Keratinocyte (primary cell): ENCODE results near the gene SKIC2. TPM values are rescaled to one million over a fixed set of nuclear protein-coding genes. Genes with fewer than 3 reads are reported as not detected.

Experiments used
- DNase-seq: peaks from one replicate; pipeline ENCODE4 v3.0.0-alpha.2; 2011; ENCODE audit warnings: low read depth, missing footprints, low spot score
- FAIRE-seq: peaks from 2 replicates; lab custom pipeline; 2011; peaks lifted over from hg19 to GRCh38; lab: Jason Lieb, UNC
- H2AFZ ChIP-seq: 2 replicates; pipeline ENCODE4 v1.6.0; 2012; ENCODE audit warnings: low read length, control low read depth, inconsistent platforms; ENCODE audit not compliant: control insufficient read depth
- H3K27ac ChIP-seq: 2 replicates; pipeline ENCODE4 v1.5.1; 2011; ENCODE audit warnings: low read length; ENCODE audit not compliant: control insufficient read depth, insufficient read depth
- H3K27me3 ChIP-seq: 3 replicates; pipeline ENCODE4 v1.6.0; 2011; ENCODE audit warnings: low read length; ENCODE audit not compliant: control insufficient read depth, insufficient read depth; ENCODE audit errors: extremely low read depth
- H3K36me3 ChIP-seq, 2 experiments: 2 replicates in 1 of 2; 3 replicates in 1 of 2; pipeline ENCODE4 v1.5.1; 2011; ENCODE audit warnings: low read length in 2 of 2, mild to moderate bottlenecking in 1 of 2; ENCODE audit not compliant: control insufficient read depth in 2 of 2, insufficient read depth in 2 of 2; ENCODE audit errors: extremely low read depth in 1 of 2
- H3K4me1 ChIP-seq: 3 replicates; pipeline ENCODE4 v1.5.1; 2011; ENCODE audit warnings: low read length; ENCODE audit not compliant: control insufficient read depth, insufficient read depth; ENCODE audit errors: extremely low read depth
- H3K4me2 ChIP-seq: 3 replicates; pipeline ENCODE4 v1.6.0; 2011; ENCODE audit warnings: low read depth, low read length; ENCODE audit not compliant: control insufficient read depth, insufficient read depth; ENCODE audit errors: extremely low read depth
- H3K4me3 ChIP-seq, 3 experiments: fragments of 200-600 bp in 1 of 3; sonication (generic) in 1 of 3; 2 replicates in 2 of 3; 3 replicates in 1 of 3; pipeline ENCODE4 v1.5.1; 2011 to 2016; ENCODE audit warnings: low read length in 3 of 3, mild to moderate bottlenecking in 3 of 3, control low read depth in 2 of 3, inconsistent platforms in 1 of 3, low read depth in 1 of 3, mixed read lengths in 1 of 3, mixed run types in 1 of 3, moderate library complexity in 1 of 3; ENCODE audit not compliant: control insufficient read depth in 2 of 3, insufficient read depth in 2 of 3; ENCODE audit errors: extremely low read depth in 1 of 3
- H3K79me2 ChIP-seq: 2 replicates; pipeline ENCODE4 v1.6.0; 2012; ENCODE audit warnings: low read length; ENCODE audit not compliant: control insufficient read depth, insufficient read depth
- H3K9ac ChIP-seq: 3 replicates; pipeline ENCODE4 v1.6.0; 2011; ENCODE audit warnings: low read length; ENCODE audit not compliant: control insufficient read depth, insufficient read depth; ENCODE audit errors: extremely low read depth
- H3K9me1 ChIP-seq: 3 replicates; pipeline ENCODE4 v1.6.0; 2011; ENCODE audit warnings: low read length; ENCODE audit not compliant: control insufficient read depth, insufficient read depth; ENCODE audit errors: extremely low read depth
- H3K9me3 ChIP-seq: 2 replicates; pipeline ENCODE4 v1.5.1; 2012; ENCODE audit warnings: low read depth, low read length; ENCODE audit not compliant: control insufficient read depth
- H4K20me1 ChIP-seq: 3 replicates; pipeline ENCODE4 v1.6.0; 2011; ENCODE audit warnings: low read length; ENCODE audit not compliant: control insufficient read depth, insufficient read depth; ENCODE audit errors: extremely low read depth
- EZH2 ChIP-seq: IDR thresholded peaks from one replicate; pipeline ENCODE4 v1.6.1; 2012; ENCODE audit warnings: inconsistent platforms, mild to moderate bottlenecking, low read length, moderate library complexity
- dilution Hi-C: fragments of 300-500 bp; cut with MboI; formaldehyde crosslinking; loops from one replicate; pipeline ENCODE4 v1.7.0; 2020; ENCODE audit warnings: low sequenced_read_pairs; ENCODE audit not compliant: extremely low pct_ligation_motif_present
- polyA plus RNA-seq, 5 experiments: library from polyadenylated mRNA; depleted of rRNA in 3 of 5; stranded (reverse) in 3 of 5; stranded (forward) in 1 of 5; unstranded in 1 of 5; fragments of >200 nt; gene quantifications; 1 replicate in 1 of 5; 2 replicates in 3 of 5; 3 replicates in 1 of 5; pipeline versions ENCODE4 v1.2.1 to v1.2.3, GENCODE V29; 2011 to 2012; ENCODE audit warnings: missing spikeins in 2 of 5, low read depth in 1 of 5, low replicate concordance in 1 of 5
- TF ChIP-seq, protein P1 (sequence below), 3 experiments: IDR thresholded peaks in 1 of 3; conservative IDR thresholded peaks in 1 of 3; optimal IDR thresholded peaks in 1 of 3; 2 replicates in 2 of 3; 3 replicates in 1 of 3; pipeline versions ENCODE3 to v1.5.1; 2011; ENCODE audit warnings: low read length in 3 of 3, mild to moderate bottlenecking in 3 of 3, moderate library complexity in 2 of 3, control low read depth in 1 of 3, inconsistent platforms in 1 of 3; ENCODE audit not compliant: insufficient read depth in 2 of 3; ENCODE audit errors: extremely low read depth in 1 of 3

Gene SKIC2
- polyA plus RNA-seq, 1 donor (not counting 4 experiments of a cell fraction or from before 2014, with no cell fraction given) = 24.5 TPM

DNA sequence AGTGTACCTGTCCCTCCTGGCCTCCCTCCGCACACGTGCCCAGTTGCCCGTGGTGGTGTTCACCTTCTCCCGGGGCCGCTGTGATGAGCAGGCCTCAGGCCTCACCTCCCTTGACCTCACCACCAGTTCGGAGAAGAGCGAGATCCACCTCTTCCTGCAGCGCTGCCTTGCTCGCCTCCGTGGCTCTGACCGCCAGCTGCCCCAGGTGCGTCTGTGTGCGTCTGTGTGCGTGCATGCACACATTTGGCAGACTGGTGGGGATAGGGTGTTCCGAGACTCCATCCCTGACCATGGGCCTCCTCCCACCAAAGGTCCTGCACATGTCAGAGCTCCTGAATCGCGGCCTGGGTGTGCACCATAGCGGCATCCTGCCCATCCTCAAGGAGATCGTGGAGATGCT lies 4.9 kb downstream of the SKIC2 start:
- H3K9ac ChIP-seq = no peak overlapping the region
- H3K9me1 ChIP-seq = no peaks in the 10 kb centered on the region
- H3K27me3 ChIP-seq = no peaks in the 10 kb centered on the region
- TF ChIP-seq, protein P1, sequence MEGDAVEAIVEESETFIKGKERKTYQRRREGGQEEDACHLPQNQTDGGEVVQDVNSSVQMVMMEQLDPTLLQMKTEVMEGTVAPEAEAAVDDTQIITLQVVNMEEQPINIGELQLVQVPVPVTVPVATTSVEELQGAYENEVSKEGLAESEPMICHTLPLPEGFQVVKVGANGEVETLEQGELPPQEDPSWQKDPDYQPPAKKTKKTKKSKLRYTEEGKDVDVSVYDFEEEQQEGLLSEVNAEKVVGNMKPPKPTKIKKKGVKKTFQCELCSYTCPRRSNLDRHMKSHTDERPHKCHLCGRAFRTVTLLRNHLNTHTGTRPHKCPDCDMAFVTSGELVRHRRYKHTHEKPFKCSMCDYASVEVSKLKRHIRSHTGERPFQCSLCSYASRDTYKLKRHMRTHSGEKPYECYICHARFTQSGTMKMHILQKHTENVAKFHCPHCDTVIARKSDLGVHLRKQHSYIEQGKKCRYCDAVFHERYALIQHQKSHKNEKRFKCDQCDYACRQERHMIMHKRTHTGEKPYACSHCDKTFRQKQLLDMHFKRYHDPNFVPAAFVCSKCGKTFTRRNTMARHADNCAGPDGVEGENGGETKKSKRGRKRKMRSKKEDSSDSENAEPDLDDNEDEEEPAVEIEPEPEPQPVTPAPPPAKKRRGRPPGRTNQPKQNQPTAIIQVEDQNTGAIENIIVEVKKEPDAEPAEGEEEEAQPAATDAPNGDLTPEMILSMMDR (optimal IDR thresholded peaks at IDR 0.05 in 1 of 3, IDR thresholded peaks at IDR 0.05 in 1 of 3, conservative IDR thresholded peaks at IDR 0.05 in 1 of 3; ENCODE audit: extremely low read depth in 1 of 3, insufficient read depth in 2 of 3, low read length in 3 of 3) = no peak
- no peak for TF ChIP-seq EZH2
- H3K4me1 ChIP-seq = peaks cover 7% of the 10 kb centered on the region
- H3K36me3 ChIP-seq = peaks cover 38 to 46% of the 10 kb centered on the region in 2 experiments
- peaks cover 12% of the 10 kb centered on the region for H3K79me2 ChIP-seq
- H4K20me1 ChIP-seq = no peaks in the 10 kb centered on the region
- no peak overlapping the region for H3K4me3 ChIP-seq
- FAIRE-seq (no peak), DNase-seq (no peak)
- no peak overlapping the region for H3K27ac ChIP-seq
- no peaks in the 10 kb centered on the region for H3K9me3 ChIP-seq
- no peak overlapping the region for H3K4me2 ChIP-seq
- no peak overlapping the region for H2AFZ ChIP-seq
- dilution Hi-C loops = no loop called here

DNA sequence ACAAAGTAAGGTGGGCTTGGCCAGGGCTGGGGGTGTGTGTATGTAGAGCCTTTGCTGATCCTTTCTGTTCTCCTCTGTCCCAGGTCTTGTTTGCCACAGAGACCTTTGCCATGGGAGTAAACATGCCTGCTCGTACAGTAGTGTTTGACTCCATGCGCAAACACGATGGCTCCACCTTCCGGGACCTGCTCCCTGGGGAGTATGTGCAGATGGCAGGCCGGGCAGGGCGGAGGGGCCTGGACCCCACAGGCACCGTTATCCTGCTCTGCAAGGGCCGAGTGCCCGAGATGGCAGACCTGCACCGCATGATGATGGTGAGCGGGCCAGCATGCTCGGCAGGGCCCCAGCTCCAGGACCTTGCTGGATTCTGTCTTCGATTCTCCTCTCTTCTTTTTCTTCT lies 6.7 kb downstream of the SKIC2 start:
- Histone ChIP-seq H4K20me1 (no peaks in the 10 kb centered on the region), H3K27ac (no peak overlapping the region), H3K9ac (no peak overlapping the region), H3K79me2 (peaks cover 6% of the 10 kb centered on the region), H3K4me3 (no peak overlapping the region), H3K4me2 (no peak overlapping the region), H2AFZ (no peak overlapping the region), H3K9me1 (no peaks in the 10 kb centered on the region), H3K27me3 (no peaks in the 10 kb centered on the region), H3K36me3 (peaks cover 34 to 57% of the 10 kb centered on the region in 2 experiments), H3K4me1 (peaks cover under 1% of the 10 kb centered on the region), H3K9me3 (no peaks in the 10 kb centered on the region)
- DNase-seq (no peak), FAIRE-seq (no peak)
- TF ChIP-seq, protein P1 (optimal IDR thresholded peaks at IDR 0.05 in 1 of 3, IDR thresholded peaks at IDR 0.05 in 1 of 3, conservative IDR thresholded peaks at IDR 0.05 in 1 of 3; ENCODE audit: extremely low read depth in 1 of 3, insufficient read depth in 2 of 3, low read length in 3 of 3) = no peak
- TF ChIP-seq EZH2 = no peak
- dilution Hi-C loops = no loop called here
